GM23248 (cell line): ENCODE data around the gene TLL2. TPM values are rescaled to one million over a fixed set of nuclear protein-coding genes. Genes with fewer than 3 reads are reported as not detected.

Experiments used
- DNase-seq: peaks from one replicate; pipeline ENCODE4 v3.0.0-alpha.2; 2015
- H2AFZ ChIP-seq: fragments of 200-600 bp; sonication (generic); 2 replicates; pipeline ENCODE4 v1.6.1; 2016; ENCODE audit warnings: antibody characterized with exemption
- H3F3A ChIP-seq: fragments of 200-600 bp; sonication (generic); 2 replicates; pipeline ENCODE4 v1.6.1; 2016; ENCODE audit warnings: mild to moderate bottlenecking, antibody characterized with exemption, mixed run types; ENCODE audit not compliant: insufficient read depth
- H3K27ac ChIP-seq: fragments of 200-600 bp; sonication (generic); 2 replicates; pipeline ENCODE4 v1.5.1; 2016; ENCODE audit warnings: mild to moderate bottlenecking
- H3K27me3 ChIP-seq: fragments of 200-600 bp; sonication (generic); replicated peaks from 2 replicates; pipeline ENCODE4 v1.6.1; 2016; ENCODE audit warnings: mild to moderate bottlenecking; ENCODE audit not compliant: insufficient read depth
- H3K36me3 ChIP-seq: fragments of 200-600 bp; sonication (generic); 2 replicates; pipeline ENCODE4 v1.6.1; 2016; ENCODE audit warnings: low read depth, mild to moderate bottlenecking
- H3K4me1 ChIP-seq: fragments of 200-600 bp; sonication (generic); 2 replicates; pipeline ENCODE4 v1.6.1; 2016; ENCODE audit warnings: mild to moderate bottlenecking; ENCODE audit not compliant: insufficient read depth
- H3K4me2 ChIP-seq: fragments of 200-600 bp; sonication (generic); one replicate; pipeline ENCODE4 v1.6.1; 2016; ENCODE audit warnings: mild to moderate bottlenecking; ENCODE audit not compliant: unreplicated experiment
- H3K4me3 ChIP-seq: fragments of 200-600 bp; sonication (generic); 2 replicates; pipeline ENCODE4 v1.5.1; 2016; ENCODE audit warnings: mild to moderate bottlenecking
- H3K79me2 ChIP-seq: fragments of 200-600 bp; sonication (generic); 2 replicates; pipeline ENCODE4 v1.6.1; 2016; ENCODE audit warnings: mild to moderate bottlenecking; ENCODE audit not compliant: insufficient read depth
- H3K9ac ChIP-seq: fragments of 200-600 bp; sonication (generic); 2 replicates; pipeline ENCODE4 v1.6.1; 2016; ENCODE audit warnings: mild to moderate bottlenecking
- H3K9me2 ChIP-seq: fragments of 200-600 bp; sonication (generic); 2 replicates; pipeline ENCODE4 v1.6.1; 2016; ENCODE audit warnings: mixed run types, mild to moderate bottlenecking, moderate library complexity; ENCODE audit not compliant: insufficient read depth
- H3K9me3 ChIP-seq: fragments of 200-600 bp; sonication (generic); one replicate; pipeline ENCODE4 v1.6.1; 2017; ENCODE audit warnings: low read depth
- H4K20me1 ChIP-seq: fragments of 200-600 bp; sonication (generic); 2 replicates; pipeline ENCODE4 v1.6.0; 2016; ENCODE audit not compliant: insufficient read depth
- EZH2 ChIP-seq: fragments of 200-600 bp; sonication (generic); IDR thresholded peaks from 2 replicates; pipeline ENCODE4 v1.6.1; 2018; ENCODE audit warnings: antibody characterized with exemption, mild to moderate bottlenecking; ENCODE audit not compliant: insufficient read depth, poor library complexity, severe bottlenecking
- EZH2phosphoT487 ChIP-seq: fragments of 200-600 bp; sonication (generic); IDR thresholded peaks from 2 replicates; pipeline ENCODE4 v1.6.1; 2018; ENCODE audit warnings: antibody characterized with exemption, moderate library complexity, mild to moderate bottlenecking, low read depth; ENCODE audit not compliant: insufficient read depth
- WGBS, 2 experiments: methylation state at CpG; one replicate each; pipeline ENCODE4 v1.1.6; 2015 to 2017; ENCODE audit warnings: low lambda C conversion rate in 2 of 2, low coverage in 1 of 2; ENCODE audit errors: missing lambda C conversion rate in 2 of 2; 5-methylcytosine and 5-hydroxymethylcytosine counted together
- in situ Hi-C: fragments of 300-500 bp; cut with MboI; formaldehyde crosslinking; loops from 2 replicates; pipeline ENCODE4 v1.15.0; 2020
- polyA plus RNA-seq: library from polyadenylated mRNA; unstranded; fragments of >200 nt; fragmentation: Nextera tagmentation; extraction: Ambion mirVana; gene quantifications from 2 replicates; pipeline ENCODE4 v1.2.1, GENCODE V29; 2016
- total RNA-seq: library from RNA; depleted of rRNA; stranded (reverse); fragments of >200 nt; shearing (Covaris generic); gene quantifications from 2 replicates; pipeline ENCODE4 v1.2.3, GENCODE V29; 2014

TLL2 gene
- total and polyA plus RNA-seq, 2 experiments from 2014 or later: 0.43 to 0.71 TPM

DNA sequence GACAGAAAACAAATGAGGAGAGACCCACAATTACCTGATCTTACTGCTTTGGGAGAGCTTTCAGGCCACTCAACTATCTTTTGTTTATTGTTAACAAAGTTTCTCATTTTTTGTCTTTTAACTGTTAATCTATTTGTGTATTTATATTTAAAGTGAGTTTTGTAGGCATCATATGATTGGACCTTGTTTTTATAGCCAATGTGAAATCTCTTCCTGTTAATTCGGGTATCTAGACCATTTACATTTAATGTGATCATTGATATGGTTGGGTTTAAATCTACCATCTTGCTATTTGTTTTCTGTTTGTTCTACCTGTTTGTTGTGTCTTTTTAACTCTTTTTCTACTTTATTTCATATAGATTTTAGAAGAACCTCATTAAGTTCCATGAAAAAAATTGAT lies 167.4 kb downstream of the TLL2 start:
- Histone ChIP-seq H3K4me3 (no peak overlapping the region), H4K20me1 (no peaks in the 10 kb centered on the region), H3K36me3 (no peaks in the 10 kb centered on the region), H3K9me3 (no peaks in the 10 kb centered on the region), H3K27ac (no peak overlapping the region), H3F3A (no peaks in the 10 kb centered on the region), H2AFZ (no peak overlapping the region), H3K4me1 (no peaks in the 10 kb centered on the region), H3K9ac (no peak overlapping the region), H3K79me2 (no peaks in the 10 kb centered on the region), H3K9me2 (no peaks in the 10 kb centered on the region), H3K4me2 (no peak overlapping the region), H3K27me3 (no peaks in the 10 kb centered on the region)
- in situ Hi-C loops: no loop called here
- 5 to 6% methylated on average over 1 of the region's 1 CpG for WGBS, 2 experiments
- no peak for DNase-seq
- TF ChIP-seq EZH2phosphoT487 (no peak), EZH2 (no peak)

DNA sequence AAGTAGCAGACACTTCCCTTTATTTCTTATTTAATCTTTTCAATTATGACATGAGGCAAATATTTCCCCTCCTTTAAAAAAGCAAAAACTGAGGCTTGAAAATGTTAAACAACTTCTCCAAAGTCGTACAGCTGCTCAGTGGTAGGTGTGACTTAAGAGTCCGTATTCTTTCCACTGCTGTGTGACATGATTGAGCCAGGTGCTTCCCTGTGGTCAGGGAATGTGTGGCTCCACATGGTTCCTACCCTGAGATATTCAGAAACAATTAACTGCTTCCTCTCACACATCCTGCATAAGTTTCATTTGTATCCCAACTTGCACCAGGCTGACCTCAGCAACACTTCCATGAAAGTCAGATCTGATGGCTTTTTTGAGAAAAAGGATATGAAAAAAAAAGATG lies 168.5 kb downstream of the TLL2 start:
- no peak for TF ChIP-seq EZH2
- no peak for TF ChIP-seq EZH2phosphoT487
- H3K9me3 ChIP-seq: no peaks in the 10 kb centered on the region
- in situ Hi-C loops: no loop called here
- no peak overlapping the region for H3K27ac ChIP-seq
- no peak overlapping the region for H2AFZ ChIP-seq
- H3K4me3 ChIP-seq: no peak overlapping the region
- WGBS, 2 experiments: 13 to 15% methylated on average over 2 of the region's 2 CpGs
- H3K4me1 ChIP-seq: no peaks in the 10 kb centered on the region
- H3K4me2 ChIP-seq: no peak overlapping the region
- H3K9ac ChIP-seq: no peak overlapping the region
- no peak for DNase-seq
- H3F3A ChIP-seq: no peaks in the 10 kb centered on the region
- H3K36me3 ChIP-seq: no peaks in the 10 kb centered on the region
- H3K79me2 ChIP-seq: no peaks in the 10 kb centered on the region
- no peaks in the 10 kb centered on the region for H3K9me2 ChIP-seq
- no peaks in the 10 kb centered on the region for H4K20me1 ChIP-seq
- no peaks in the 10 kb centered on the region for H3K27me3 ChIP-seq

DNA sequence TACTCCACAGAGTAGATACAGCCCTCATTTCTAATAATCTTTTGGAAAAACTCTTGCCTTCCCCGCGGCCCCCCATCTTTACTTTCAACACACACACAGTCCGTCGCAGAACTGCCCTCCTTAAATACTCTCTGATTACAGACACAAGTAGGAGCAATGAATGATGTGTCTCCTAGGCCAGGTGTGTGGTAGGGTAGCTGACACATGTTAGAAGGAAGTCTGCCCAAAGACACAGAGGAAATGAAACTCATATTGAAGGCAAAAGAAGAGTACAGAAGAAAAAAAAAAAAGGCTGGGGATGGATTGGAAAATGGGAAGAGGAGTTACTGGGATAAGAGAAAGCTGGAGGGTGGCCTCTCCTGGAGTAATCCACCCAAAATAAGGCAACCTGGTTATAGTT lies 169.5 kb downstream of the TLL2 start:
- Histone ChIP-seq H3K9ac (no peak overlapping the region), H3F3A (no peaks in the 10 kb centered on the region), H3K36me3 (no peaks in the 10 kb centered on the region), H3K4me2 (no peak overlapping the region), H3K4me1 (no peaks in the 10 kb centered on the region), H3K27ac (no peak overlapping the region), H2AFZ (no peak overlapping the region), H4K20me1 (no peaks in the 10 kb centered on the region), H3K79me2 (no peaks in the 10 kb centered on the region), H3K9me2 (no peaks in the 10 kb centered on the region), H3K4me3 (no peak overlapping the region), H3K9me3 (no peaks in the 10 kb centered on the region), H3K27me3 (no peaks in the 10 kb centered on the region)
- in situ Hi-C loops: no loop called here
- TF ChIP-seq EZH2phosphoT487 (no peak), EZH2 (no peak)
- no peak for DNase-seq
- whole genome bisulfite sequencing, 2 experiments: 80 to 85% methylated on average over 4 of the region's 4 CpGs

- H3K4me1 ChIP-seq: no peaks in the 10 kb centered on the region
- H3K36me3 ChIP-seq: no peaks in the 10 kb centered on the region
- no peak for TF ChIP-seq EZH2phosphoT487
- no peak for TF ChIP-seq EZH2
- H3K9me3 ChIP-seq: no peaks in the 10 kb centered on the region
- no peaks in the 10 kb centered on the region for H4K20me1 ChIP-seq
- no peaks in the 10 kb centered on the region for H3K79me2 ChIP-seq
- H2AFZ ChIP-seq: no peak overlapping the region
- no peak overlapping the region for H3K4me3 ChIP-seq
- no peak for DNase-seq
- no peak overlapping the region for H3K4me2 ChIP-seq
- in situ Hi-C loops: no loop called here
- 25 to 26% methylated on average over 4 of the region's 4 CpGs for WGBS, 2 experiments
- H3K27ac ChIP-seq: no peak overlapping the region
- 0 out of 2 replicates have a peak, but pooled peaks cover 11% of the 10 kb centered on the region for H3K27me3 ChIP-seq
- no peaks in the 10 kb centered on the region for H3K9me2 ChIP-seq
- H3F3A ChIP-seq: no peaks in the 10 kb centered on the region
- H3K9ac ChIP-seq: no peak overlapping the region
These were observed 171.3 kb downstream of the TLL2 start for GRCh38 chr10:96342402-96342801.
